ENCODE measurements around the gene NTN1. TPM values are rescaled to one million over a fixed set of nuclear protein-coding genes. Genes with fewer than 3 reads are reported as not detected.

The NTN1 gene
- total and polyA plus RNA-seq, 2 of the 4 experiments (the other 2 are of a cell fraction), result under 0.01 to 0.07 TPM

DNA sequence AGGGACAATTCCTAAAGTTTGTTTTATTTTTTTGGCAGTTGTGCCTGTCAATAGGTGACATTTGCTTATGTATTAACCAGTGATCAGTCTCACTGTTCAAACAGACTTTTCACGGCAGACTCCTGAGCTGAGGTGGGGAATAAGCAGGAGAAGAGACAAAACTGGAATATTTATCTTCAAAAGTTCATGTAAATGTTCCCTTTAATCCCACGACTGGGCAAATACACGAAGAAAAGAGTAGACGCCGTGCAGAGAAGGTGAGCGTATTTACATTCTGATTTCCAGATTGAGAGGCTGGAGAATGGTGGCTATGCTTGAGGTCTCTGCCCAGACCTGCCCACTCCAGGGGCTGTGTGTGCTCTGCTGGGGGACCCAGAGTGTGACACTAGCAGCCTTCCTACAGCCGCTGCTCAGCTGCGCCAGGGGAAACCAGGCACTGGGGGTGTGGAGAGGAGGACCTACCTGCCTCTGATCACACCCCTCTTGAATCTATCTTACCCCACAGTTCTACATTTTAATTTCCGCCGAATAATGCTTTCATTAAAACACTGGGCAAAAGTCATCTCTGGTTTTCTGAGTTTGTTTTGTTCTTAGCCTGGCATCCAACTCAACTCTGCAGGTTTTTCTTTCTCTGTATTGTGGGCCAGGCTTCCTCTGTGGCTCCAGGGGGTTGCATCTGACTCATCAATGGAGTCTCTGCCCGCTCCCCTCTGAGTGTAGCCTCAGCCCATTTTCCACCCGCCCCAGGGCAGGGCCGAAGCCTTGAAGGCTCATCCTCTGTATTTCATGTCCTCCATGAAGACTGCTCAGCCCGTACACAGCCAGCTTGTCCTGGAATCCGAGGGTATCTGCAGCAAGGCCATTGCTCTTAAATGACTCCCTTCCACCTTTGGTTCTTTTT is 237.1 kb downstream of the NTN1 start:
- Histone ChIP-seq H3K18ac (ENCODE audit: low read depth, low read length) (no peak overlapping the region; the same call in 1 of the 2 replicates), H3K4ac (ENCODE audit: low read depth, low read length) (0 out of 2 replicates have a peak overlapping the region, but pooled peaks have one; percentile 7)
- TF ChIP-seq RAD21 (IDR thresholded peaks at IDR 0.05; ENCODE audit: low read length) (no peak), MXI1 (IDR thresholded peaks at IDR 0.05; ENCODE audit: borderline replicate concordance, low read depth, low read length) (no peak), FOS (IDR thresholded peaks at IDR 0.05; ENCODE audit: low read depth, low read length) (no peak), MAFK (IDR thresholded peaks at IDR 0.05; ENCODE audit: low read depth, low read length) (no peak), NFE2L2 (IDR thresholded peaks at IDR 0.05; ENCODE audit: low read depth, low read length) (no peak), CHD1 (IDR thresholded peaks at IDR 0.05; ENCODE audit: low read depth, low read length) (no peak), BHLHE40 (IDR thresholded peaks at IDR 0.05; ENCODE audit: low read depth, low read length) (no peak), POLR2A (IDR thresholded peaks at IDR 0.05; ENCODE audit: low read depth, low read length) (no peak), CEBPB (IDR thresholded peaks at IDR 0.05; ENCODE audit: low read depth, low read length) (no peak), RFX5 (IDR thresholded peaks at IDR 0.05; ENCODE audit: low read depth, low read length) (no peak), RCOR1 (IDR thresholded peaks at IDR 0.05; ENCODE audit: insufficient replicate concordance, low read length) (no peak), MAZ (IDR thresholded peaks at IDR 0.05; ENCODE audit: borderline replicate concordance, low read depth, low read length) (no peak)
- TF ChIP-seq, protein P1, sequence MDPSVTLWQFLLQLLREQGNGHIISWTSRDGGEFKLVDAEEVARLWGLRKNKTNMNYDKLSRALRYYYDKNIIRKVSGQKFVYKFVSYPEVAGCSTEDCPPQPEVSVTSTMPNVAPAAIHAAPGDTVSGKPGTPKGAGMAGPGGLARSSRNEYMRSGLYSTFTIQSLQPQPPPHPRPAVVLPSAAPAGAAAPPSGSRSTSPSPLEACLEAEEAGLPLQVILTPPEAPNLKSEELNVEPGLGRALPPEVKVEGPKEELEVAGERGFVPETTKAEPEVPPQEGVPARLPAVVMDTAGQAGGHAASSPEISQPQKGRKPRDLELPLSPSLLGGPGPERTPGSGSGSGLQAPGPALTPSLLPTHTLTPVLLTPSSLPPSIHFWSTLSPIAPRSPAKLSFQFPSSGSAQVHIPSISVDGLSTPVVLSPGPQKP (IDR thresholded peaks at IDR 0.05; ENCODE audit: borderline replicate concordance, low read depth, low read length), result no peak
- TF ChIP-seq, protein P2, sequence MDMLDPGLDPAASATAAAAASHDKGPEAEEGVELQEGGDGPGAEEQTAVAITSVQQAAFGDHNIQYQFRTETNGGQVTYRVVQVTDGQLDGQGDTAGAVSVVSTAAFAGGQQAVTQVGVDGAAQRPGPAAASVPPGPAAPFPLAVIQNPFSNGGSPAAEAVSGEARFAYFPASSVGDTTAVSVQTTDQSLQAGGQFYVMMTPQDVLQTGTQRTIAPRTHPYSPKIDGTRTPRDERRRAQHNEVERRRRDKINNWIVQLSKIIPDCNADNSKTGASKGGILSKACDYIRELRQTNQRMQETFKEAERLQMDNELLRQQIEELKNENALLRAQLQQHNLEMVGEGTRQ (IDR thresholded peaks at IDR 0.05; ENCODE audit: low read depth, low read length), result no peak
- TF ChIP-seq, protein P3, sequence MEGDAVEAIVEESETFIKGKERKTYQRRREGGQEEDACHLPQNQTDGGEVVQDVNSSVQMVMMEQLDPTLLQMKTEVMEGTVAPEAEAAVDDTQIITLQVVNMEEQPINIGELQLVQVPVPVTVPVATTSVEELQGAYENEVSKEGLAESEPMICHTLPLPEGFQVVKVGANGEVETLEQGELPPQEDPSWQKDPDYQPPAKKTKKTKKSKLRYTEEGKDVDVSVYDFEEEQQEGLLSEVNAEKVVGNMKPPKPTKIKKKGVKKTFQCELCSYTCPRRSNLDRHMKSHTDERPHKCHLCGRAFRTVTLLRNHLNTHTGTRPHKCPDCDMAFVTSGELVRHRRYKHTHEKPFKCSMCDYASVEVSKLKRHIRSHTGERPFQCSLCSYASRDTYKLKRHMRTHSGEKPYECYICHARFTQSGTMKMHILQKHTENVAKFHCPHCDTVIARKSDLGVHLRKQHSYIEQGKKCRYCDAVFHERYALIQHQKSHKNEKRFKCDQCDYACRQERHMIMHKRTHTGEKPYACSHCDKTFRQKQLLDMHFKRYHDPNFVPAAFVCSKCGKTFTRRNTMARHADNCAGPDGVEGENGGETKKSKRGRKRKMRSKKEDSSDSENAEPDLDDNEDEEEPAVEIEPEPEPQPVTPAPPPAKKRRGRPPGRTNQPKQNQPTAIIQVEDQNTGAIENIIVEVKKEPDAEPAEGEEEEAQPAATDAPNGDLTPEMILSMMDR (conservative IDR thresholded peaks at IDR 0.05; ENCODE audit: low read depth, low read length), result no peak

More for the DNA sequence above, 237.1 kb downstream of the NTN1 start:
- Histone ChIP-seq H2AFZ (replicated peaks; ENCODE audit: low read length, poor library complexity) (no peak overlapping the region), H3K9me3 (ENCODE audit: control insufficient read depth, insufficient read depth, low read length) (no peaks in the 10 kb centered on the region), H2BK15ac (ENCODE audit: low read depth, low read length) (no peak overlapping the region), H3K4me2 (ENCODE audit: low read depth, low read length) (no peak overlapping the region), H3K9ac (ENCODE audit: low read depth, low read length) (no peak overlapping the region), H2BK20ac (ENCODE audit: low read depth, low read length) (no peak overlapping the region; the same call in none of the 2 replicates), H3K56ac (ENCODE audit: extremely low read depth, insufficient read depth, low read length) (no peak overlapping the region), H2BK120ac (ENCODE audit: low read depth, low read length) (no peak overlapping the region), H3K79me1 (ENCODE audit: low read depth in 1 of 2, low read length in 2 of 2) (no peaks in the 10 kb centered on the region), H3K23ac (ENCODE audit: low read depth, low read length) (no peak overlapping the region), H3K4me3 (ENCODE audit: insufficient read depth, low read depth, low read length) (no peak overlapping the region), H3K36me3 (ENCODE audit: control insufficient read depth, insufficient read depth, low read length) (no peaks in the 10 kb centered on the region), H2AK5ac (ENCODE audit: low read depth, low read length) (0 out of 2 replicates have a peak overlapping the region, but pooled peaks have one; percentile 13), H4K8ac (ENCODE audit: low read depth in 2 of 2, low read length in 2 of 2) (no peak overlapping the region), H4K5ac (ENCODE audit: low read depth, low read length) (no peak overlapping the region; the same call in 1 of the 2 replicates), H4K20me1 (ENCODE audit: insufficient read depth, low read length) (no peaks in the 10 kb centered on the region), H2BK5ac (ENCODE audit: low read depth, low read length, poor library complexity, severe bottlenecking) (no peak overlapping the region), H3K27ac (ENCODE audit: insufficient read depth, low read length) (no peak overlapping the region), H3K4me1 (ENCODE audit: control insufficient read depth, insufficient read depth, low read length) (peaks cover 15% of the 10 kb centered on the region), H2AK9ac (replicated peaks; ENCODE audit: low read depth, low read length, poor library complexity) (peak overlapping the region; percentile 10), H4K91ac (ENCODE audit: insufficient read depth, low read depth, low read length) (no peak overlapping the region), H3K27me3 (ENCODE audit: control insufficient read depth, insufficient read depth, low read length) (no peaks in the 10 kb centered on the region), H3K9me1 (ENCODE audit: insufficient read depth, low read length) (peaks cover 10% of the 10 kb centered on the region), H3K14ac (replicated peaks; ENCODE audit: low read depth, low read length) (no peak overlapping the region)
- ChIA-PET CTCF (no interaction called here), POLR2A (ENCODE audit: unreplicated experiment) (no interaction called here)
- dilution Hi-C loops (cut with HindIII; ENCODE audit: low sequenced_read_pairs, unreplicated experiment), result no loop called here
- no peak for DNase-seq
- in situ Hi-C loops (cut with MboI; ENCODE audit: low sequenced_read_pairs), result no loop called here
- WGBS, 2 experiments (ENCODE audit: extremely low coverage in 2 of 2, insufficient read length in 1 of 2), result 93% methylated on average over 3 of the region's 15 CpGs; no CpG with 5 or more reads in 1 of the 2 experiments
- ATAC-seq (ENCODE audit: low read depth), result no peak
- no TSS peak for BruUV-seq (replicated peaks)
- intact Hi-C loops (cut with micrococcal nuclease), result no loop called here
